Tibial nerve (tissue), 4 donors: Measurements from ENCODE around the gene HNF4A. TPM values are rescaled to one million over a fixed set of nuclear protein-coding genes. Genes with fewer than 3 reads are reported as not detected.

ENCODE experiments used
- DNase-seq, 2 donors: peaks; one replicate each; pipeline ENCODE4 v3.0.0-alpha.2; 2019; ENCODE audit warnings: low spot score in 2 of 2
- H3K27ac ChIP-seq, 4 donors: fragments of 200-600 bp; sonication (generic) in 3 of 4; one replicate each; pipeline ENCODE4 v1.5.1; 2017 to 2019; ENCODE audit warnings: mild to moderate bottlenecking in 1 of 4
- H3K27me3 ChIP-seq, 2 donors: fragments of 200-600 bp; sonication (generic) in 1 of 2; one replicate each; pipeline versions ENCODE4 v1.5.1 to v1.6.0; 2017 to 2019
- H3K36me3 ChIP-seq, 3 donors: fragments of 200-600 bp; sonication (generic); one replicate each; pipeline ENCODE4 v1.5.1; 2018 to 2019
- H3K4me1 ChIP-seq, 4 donors: fragments of 200-600 bp; sonication (generic) in 3 of 4; one replicate each; pipeline ENCODE4 v1.5.1; 2017 to 2019
- H3K4me3 ChIP-seq, 4 donors: fragments of 200-600 bp; sonication (generic) in 3 of 4; one replicate each; pipeline ENCODE4 v1.5.1; 2017 to 2019; ENCODE audit warnings: mild to moderate bottlenecking in 1 of 4, moderate library complexity in 1 of 4
- H3K9me3 ChIP-seq, 4 donors: fragments of 200-600 bp; sonication (generic) in 3 of 4; one replicate each; pipeline ENCODE4 v1.5.1; 2017 to 2019
- EP300 ChIP-seq, 2 donors: sonication (generic); formaldehyde crosslinking; IDR thresholded peaks; one replicate each; pipeline ENCODE4 v1.6.1; 2017; ENCODE audit warnings: antibody characterized with exemption in 2 of 2, mild to moderate bottlenecking in 1 of 2
- POLR2A ChIP-seq, 2 donors: fragments of 450-650 bp; IDR thresholded peaks; one replicate each; pipeline ENCODE4 v1.6.1; 2017; ENCODE audit warnings: antibody characterized with exemption in 2 of 2, mild to moderate bottlenecking in 2 of 2, moderate library complexity in 2 of 2
- WGBS, 2 donors: methylation state at CpG; one replicate each; pipeline ENCODE4 v1.1.5; 2018; 5-methylcytosine and 5-hydroxymethylcytosine counted together
- total RNA-seq, 4 donors: library from RNA; depleted of rRNA; stranded (reverse); fragments of >200 nt; gene quantifications; one replicate each; pipeline ENCODE4 v1.1.0, GENCODE V29; 2016
- TF ChIP-seq, protein P1 (sequence below), 5 experiments: fragments of 200-600 bp in 3 of 5; fragments of 450-650 bp in 2 of 5; sonication (generic) in 3 of 5; IDR thresholded peaks; one replicate each; pipeline ENCODE4 v1.5.1; 2016 to 2019; ENCODE audit warnings: antibody characterized with exemption in 5 of 5, mild to moderate bottlenecking in 3 of 5, moderate library complexity in 2 of 5

The HNF4A gene
- total RNA-seq, 4 donors from 2014 or later = not detected

DNA sequence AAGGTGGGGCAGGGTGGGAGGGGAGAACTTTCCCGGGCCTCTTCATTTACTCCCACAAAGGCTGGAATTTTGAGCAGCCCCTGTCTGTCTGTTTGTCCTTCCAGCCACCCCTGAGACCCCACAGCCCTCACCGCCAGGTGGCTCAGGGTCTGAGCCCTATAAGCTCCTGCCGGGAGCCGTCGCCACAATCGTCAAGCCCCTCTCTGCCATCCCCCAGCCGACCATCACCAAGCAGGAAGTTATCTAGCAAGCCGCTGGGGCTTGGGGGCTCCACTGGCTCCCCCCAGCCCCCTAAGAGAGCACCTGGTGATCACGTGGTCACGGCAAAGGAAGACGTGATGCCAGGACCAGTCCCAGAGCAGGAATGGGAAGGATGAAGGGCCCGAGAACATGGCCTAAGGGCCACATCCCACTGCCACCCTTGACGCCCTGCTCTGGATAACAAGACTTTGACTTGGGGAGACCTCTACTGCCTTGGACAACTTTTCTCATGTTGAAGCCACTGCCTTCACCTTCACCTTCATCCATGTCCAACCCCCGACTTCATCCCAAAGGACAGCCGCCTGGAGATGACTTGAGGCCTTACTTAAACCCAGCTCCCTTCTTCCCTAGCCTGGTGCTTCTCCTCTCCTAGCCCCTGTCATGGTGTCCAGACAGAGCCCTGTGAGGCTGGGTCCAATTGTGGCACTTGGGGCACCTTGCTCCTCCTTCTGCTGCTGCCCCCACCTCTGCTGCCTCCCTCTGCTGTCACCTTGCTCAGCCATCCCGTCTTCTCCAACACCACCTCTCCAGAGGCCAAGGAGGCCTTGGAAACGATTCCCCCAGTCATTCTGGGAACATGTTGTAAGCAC is 74.1 kb downstream of the HNF4A start:
- no peaks in the 10 kb centered on the region for H3K4me1 ChIP-seq
- H3K36me3 ChIP-seq = no peaks in the 10 kb centered on the region
- H3K27ac ChIP-seq = no peak overlapping the region
- TF ChIP-seq, protein P1, sequence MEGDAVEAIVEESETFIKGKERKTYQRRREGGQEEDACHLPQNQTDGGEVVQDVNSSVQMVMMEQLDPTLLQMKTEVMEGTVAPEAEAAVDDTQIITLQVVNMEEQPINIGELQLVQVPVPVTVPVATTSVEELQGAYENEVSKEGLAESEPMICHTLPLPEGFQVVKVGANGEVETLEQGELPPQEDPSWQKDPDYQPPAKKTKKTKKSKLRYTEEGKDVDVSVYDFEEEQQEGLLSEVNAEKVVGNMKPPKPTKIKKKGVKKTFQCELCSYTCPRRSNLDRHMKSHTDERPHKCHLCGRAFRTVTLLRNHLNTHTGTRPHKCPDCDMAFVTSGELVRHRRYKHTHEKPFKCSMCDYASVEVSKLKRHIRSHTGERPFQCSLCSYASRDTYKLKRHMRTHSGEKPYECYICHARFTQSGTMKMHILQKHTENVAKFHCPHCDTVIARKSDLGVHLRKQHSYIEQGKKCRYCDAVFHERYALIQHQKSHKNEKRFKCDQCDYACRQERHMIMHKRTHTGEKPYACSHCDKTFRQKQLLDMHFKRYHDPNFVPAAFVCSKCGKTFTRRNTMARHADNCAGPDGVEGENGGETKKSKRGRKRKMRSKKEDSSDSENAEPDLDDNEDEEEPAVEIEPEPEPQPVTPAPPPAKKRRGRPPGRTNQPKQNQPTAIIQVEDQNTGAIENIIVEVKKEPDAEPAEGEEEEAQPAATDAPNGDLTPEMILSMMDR (IDR thresholded peaks at IDR 0.05) = no peak
- no peak for TF ChIP-seq POLR2A (IDR thresholded peaks at IDR 0.05)
- no peak overlapping the region for H3K4me3 ChIP-seq
- H3K9me3 ChIP-seq = no peaks in the 10 kb centered on the region
- peaks cover 0 to 8% of the 10 kb centered on the region in 2 donors for H3K27me3 ChIP-seq
- WGBS, 2 donors = 85 to 89% methylated on average over 14 to 17 of the region's 17 CpGs
- no peak for DNase-seq

DNA sequence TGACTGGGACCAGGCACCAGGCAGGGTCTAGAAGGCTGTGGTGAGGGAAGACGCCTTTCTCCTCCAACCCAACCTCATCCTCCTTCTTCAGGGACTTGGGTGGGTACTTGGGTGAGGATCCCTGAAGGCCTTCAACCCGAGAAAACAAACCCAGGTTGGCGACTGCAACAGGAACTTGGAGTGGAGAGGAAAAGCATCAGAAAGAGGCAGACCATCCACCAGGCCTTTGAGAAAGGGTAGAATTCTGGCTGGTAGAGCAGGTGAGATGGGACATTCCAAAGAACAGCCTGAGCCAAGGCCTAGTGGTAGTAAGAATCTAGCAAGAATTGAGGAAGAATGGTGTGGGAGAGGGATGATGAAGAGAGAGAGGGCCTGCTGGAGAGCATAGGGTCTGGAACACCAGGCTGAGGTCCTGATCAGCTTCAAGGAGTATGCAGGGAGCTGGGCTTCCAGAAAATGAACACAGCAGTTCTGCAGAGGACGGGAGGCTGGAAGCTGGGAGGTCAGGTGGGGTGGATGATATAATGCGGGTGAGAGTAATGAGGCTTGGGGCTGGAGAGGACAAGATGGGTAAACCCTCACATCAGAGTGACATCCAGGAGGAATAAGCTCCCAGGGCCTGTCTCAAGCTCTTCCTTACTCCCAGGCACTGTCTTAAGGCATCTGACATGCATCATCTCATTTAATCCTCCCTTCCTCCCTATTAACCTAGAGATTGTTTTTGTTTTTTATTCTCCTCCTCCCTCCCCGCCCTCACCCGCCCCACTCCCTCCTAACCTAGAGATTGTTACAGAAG is 75.0 kb downstream of the HNF4A start:
- peaks cover 0 to 4% of the 10 kb centered on the region in 2 donors for H3K27me3 ChIP-seq
- TF ChIP-seq EP300 (IDR thresholded peaks at IDR 0.05) (no peak), POLR2A (IDR thresholded peaks at IDR 0.05) (no peak)
- TF ChIP-seq, protein P1 (IDR thresholded peaks at IDR 0.05) = no peak
- H3K36me3 ChIP-seq = no peaks in the 10 kb centered on the region
- no peak overlapping the region for H3K27ac ChIP-seq
- 80 to 90% methylated on average over 7 of the region's 7 CpGs for WGBS, 2 donors
- H3K9me3 ChIP-seq = no peaks in the 10 kb centered on the region
- H3K4me1 ChIP-seq = no peaks in the 10 kb centered on the region
- no peak for DNase-seq
- no peak overlapping the region for H3K4me3 ChIP-seq

DNA sequence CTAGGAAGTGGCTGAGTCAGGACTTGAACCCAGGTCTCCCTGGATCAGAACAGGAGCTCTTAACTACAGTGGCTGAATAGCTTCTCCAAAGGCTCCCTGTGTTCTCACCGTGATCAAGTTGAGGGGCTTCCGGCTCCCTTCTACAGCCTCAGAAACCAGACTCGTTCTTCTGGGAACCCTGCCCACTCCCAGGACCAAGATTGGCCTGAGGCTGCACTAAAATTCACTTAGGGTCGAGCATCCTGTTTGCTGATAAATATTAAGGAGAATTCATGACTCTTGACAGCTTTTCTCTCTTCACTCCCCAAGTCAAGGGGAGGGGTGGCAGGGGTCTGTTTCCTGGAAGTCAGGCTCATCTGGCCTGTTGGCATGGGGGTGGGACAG is 75.6 kb downstream of the HNF4A start:
- Histone ChIP-seq H3K27me3 (peaks cover 0 to 4% of the 10 kb centered on the region in 2 donors), H3K27ac (no peak overlapping the region), H3K9me3 (no peaks in the 10 kb centered on the region), H3K36me3 (no peaks in the 10 kb centered on the region), H3K4me1 (no peaks in the 10 kb centered on the region), H3K4me3 (no peak overlapping the region)
- TF ChIP-seq POLR2A (IDR thresholded peaks at IDR 0.05) (no peak), EP300 (IDR thresholded peaks at IDR 0.05) (no peak)
- TF ChIP-seq, protein P1 (IDR thresholded peaks at IDR 0.05) = no peak
- no peak for DNase-seq
- WGBS, 2 donors = 40 to 46% methylated on average over 4 of the region's 4 CpGs

DNA sequence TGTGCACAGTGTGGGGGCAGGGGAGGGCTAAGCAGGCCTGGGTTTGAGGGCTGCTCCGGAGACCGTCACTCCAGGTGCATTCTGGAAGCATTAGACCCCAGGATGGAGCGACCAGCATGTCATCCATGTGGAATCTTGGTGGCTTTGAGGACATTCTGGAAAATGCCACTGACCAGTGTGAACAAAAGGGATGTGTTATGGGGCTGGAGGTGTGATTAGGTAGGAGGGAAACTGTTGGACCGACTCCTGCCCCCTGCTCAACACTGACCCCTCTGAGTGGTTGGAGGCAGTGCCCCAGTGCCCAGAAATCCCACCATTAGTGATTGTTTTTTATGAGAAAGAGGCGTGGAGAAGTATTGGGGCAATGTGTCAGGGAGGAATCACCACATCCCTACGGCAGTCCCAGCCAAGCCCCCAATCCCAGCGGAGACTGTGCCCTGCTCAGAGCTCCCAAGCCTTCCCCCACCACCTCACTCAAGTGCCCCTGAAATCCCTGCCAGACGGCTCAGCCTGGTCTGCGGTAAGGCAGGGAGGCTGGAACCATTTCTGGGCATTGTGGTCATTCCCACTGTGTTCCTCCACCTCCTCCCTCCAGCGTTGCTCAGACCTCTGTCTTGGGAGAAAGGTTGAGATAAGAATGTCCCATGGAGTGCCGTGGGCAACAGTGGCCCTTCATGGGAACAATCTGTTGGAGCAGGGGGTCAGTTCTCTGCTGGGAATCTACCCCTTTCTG is 76.2 kb downstream of the HNF4A start:
- Histone ChIP-seq H3K4me1 (no peaks in the 10 kb centered on the region), H3K36me3 (no peaks in the 10 kb centered on the region), H3K27ac (no peak overlapping the region), H3K4me3 (no peak overlapping the region), H3K27me3 (peaks cover 0 to 4% of the 10 kb centered on the region in 2 donors), H3K9me3 (no peaks in the 10 kb centered on the region)
- TF ChIP-seq, protein P1 (IDR thresholded peaks at IDR 0.05) = no peak
- TF ChIP-seq EP300 (IDR thresholded peaks at IDR 0.05) (no peak), POLR2A (IDR thresholded peaks at IDR 0.05) (no peak)
- no peak for DNase-seq
- 56 to 59% methylated on average over 10 to 11 of the region's 11 CpGs for WGBS, 2 donors
